HL-60 (cell line): ENCODE measurements around the gene CAND1.

Experiments
- CTCF ChIP-seq: IDR thresholded peaks from one replicate; pipeline ENCODE4 v1.5.1; 2011; ENCODE audit warnings: low read length, control low read depth, inconsistent platforms; ENCODE audit not compliant: insufficient read depth
- GABPA ChIP-seq: IDR thresholded peaks from 2 replicates; pipeline ENCODE4 v1.6.1; 2012; ENCODE audit warnings: low read depth
- POLR2AphosphoS5 ChIP-seq: IDR thresholded peaks from 2 replicates; pipeline ENCODE4 v1.6.1; 2012; ENCODE audit warnings: low read depth

GRCh38 chr12:67354322-67354721, 85.2 kb downstream of the CAND1 start:
- TF ChIP-seq CTCF (no peak), GABPA (no peak), POLR2AphosphoS5 (no peak)
